Panc1 (cell line): ENCODE data around the gene FOXN1.

Experiments
- CTCF ChIP-seq: fragments of 450-650 bp; IDR thresholded peaks from 2 replicates; pipeline ENCODE4 v1.5.1; 2017; ENCODE audit warnings: mild to moderate bottlenecking
- POLR2AphosphoS5 ChIP-seq: IDR thresholded peaks from 2 replicates; pipeline ENCODE4 v1.6.1; 2012; ENCODE audit warnings: mild to moderate bottlenecking, low read depth, low read length, moderate library complexity
- SIN3A ChIP-seq: IDR thresholded peaks from 2 replicates; pipeline ENCODE4 v1.6.1; 2012; ENCODE audit warnings: low read depth, mild to moderate bottlenecking, low read length, moderate library complexity, borderline replicate concordance; ENCODE audit not compliant: insufficient read depth
- TCF7L2 ChIP-seq: IDR thresholded peaks from 2 replicates; pipeline ENCODE4 v1.6.1; 2011; ENCODE audit warnings: mild to moderate bottlenecking, low read depth, low read length, inconsistent platforms
- TF ChIP-seq, protein P1 (sequence below), 2 experiments: IDR thresholded peaks; 2 replicates each; pipeline ENCODE4 v1.6.1; 2011 to 2012; ENCODE audit warnings: low read depth in 2 of 2, control low read depth in 1 of 2, low read length in 1 of 2, mild to moderate bottlenecking in 1 of 2, moderate library complexity in 1 of 2; ENCODE audit not compliant: insufficient read depth in 1 of 2

- TF ChIP-seq CTCF (no peak), POLR2AphosphoS5 (no peak), SIN3A (no peak), TCF7L2 (no peak)
- TF ChIP-seq, protein P1, sequence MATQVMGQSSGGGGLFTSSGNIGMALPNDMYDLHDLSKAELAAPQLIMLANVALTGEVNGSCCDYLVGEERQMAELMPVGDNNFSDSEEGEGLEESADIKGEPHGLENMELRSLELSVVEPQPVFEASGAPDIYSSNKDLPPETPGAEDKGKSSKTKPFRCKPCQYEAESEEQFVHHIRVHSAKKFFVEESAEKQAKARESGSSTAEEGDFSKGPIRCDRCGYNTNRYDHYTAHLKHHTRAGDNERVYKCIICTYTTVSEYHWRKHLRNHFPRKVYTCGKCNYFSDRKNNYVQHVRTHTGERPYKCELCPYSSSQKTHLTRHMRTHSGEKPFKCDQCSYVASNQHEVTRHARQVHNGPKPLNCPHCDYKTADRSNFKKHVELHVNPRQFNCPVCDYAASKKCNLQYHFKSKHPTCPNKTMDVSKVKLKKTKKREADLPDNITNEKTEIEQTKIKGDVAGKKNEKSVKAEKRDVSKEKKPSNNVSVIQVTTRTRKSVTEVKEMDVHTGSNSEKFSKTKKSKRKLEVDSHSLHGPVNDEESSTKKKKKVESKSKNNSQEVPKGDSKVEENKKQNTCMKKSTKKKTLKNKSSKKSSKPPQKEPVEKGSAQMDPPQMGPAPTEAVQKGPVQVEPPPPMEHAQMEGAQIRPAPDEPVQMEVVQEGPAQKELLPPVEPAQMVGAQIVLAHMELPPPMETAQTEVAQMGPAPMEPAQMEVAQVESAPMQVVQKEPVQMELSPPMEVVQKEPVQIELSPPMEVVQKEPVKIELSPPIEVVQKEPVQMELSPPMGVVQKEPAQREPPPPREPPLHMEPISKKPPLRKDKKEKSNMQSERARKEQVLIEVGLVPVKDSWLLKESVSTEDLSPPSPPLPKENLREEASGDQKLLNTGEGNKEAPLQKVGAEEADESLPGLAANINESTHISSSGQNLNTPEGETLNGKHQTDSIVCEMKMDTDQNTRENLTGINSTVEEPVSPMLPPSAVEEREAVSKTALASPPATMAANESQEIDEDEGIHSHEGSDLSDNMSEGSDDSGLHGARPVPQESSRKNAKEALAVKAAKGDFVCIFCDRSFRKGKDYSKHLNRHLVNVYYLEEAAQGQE (IDR thresholded peaks at IDR 0.05; ENCODE audit: insufficient read depth in 1 of 2, low read depth in 2 of 2, low read length in 1 of 2): no peak
Measured at GRCh38 chr17:28485049-28485448, 21.1 kb upstream of the FOXN1 start.
